Right atrium auricular region (tissue), 2 donors: ENCODE data around the gene DCUN1D5. TPM values are rescaled to one million over a fixed set of nuclear protein-coding genes. Genes with fewer than 3 reads are reported as not detected.
"Not testable (repeated sequence)": the region's sequence is repeated elsewhere in the genome, so short reads cannot be mapped to it uniquely, and the experiment has no call there.

ENCODE experiments used
- DNase-seq: peaks from one replicate; pipeline ENCODE4 v3.0.0-alpha.2; 2019; ENCODE audit warnings: low spot score
- H3K27ac ChIP-seq, 2 donors: fragments of 200-600 bp; sonication (generic); 1 replicate in 1 of 2; 2 replicates in 1 of 2; pipeline ENCODE4 v1.5.1; 2016 to 2019
- H3K27me3 ChIP-seq, 2 donors: fragments of 200-600 bp; sonication (generic); one replicate each; pipeline versions ENCODE4 v1.5.1 to v1.6.0; 2017 to 2019
- H3K36me3 ChIP-seq: fragments of 200-600 bp; sonication (generic); one replicate; pipeline ENCODE4 v1.5.1; 2016
- H3K4me1 ChIP-seq, 2 donors: fragments of 200-600 bp; sonication (generic); one replicate each; pipeline versions ENCODE4 v1.5.1 to v1.6.0; 2017 to 2019
- H3K4me3 ChIP-seq, 2 donors: fragments of 200-600 bp; sonication (generic); 1 replicate in 1 of 2; 2 replicates in 1 of 2; pipeline ENCODE4 v1.5.1; 2017 to 2019; ENCODE audit warnings: mild to moderate bottlenecking in 1 of 2, moderate library complexity in 1 of 2
- H3K9me3 ChIP-seq, 2 donors: fragments of 200-600 bp; sonication (generic); one replicate each; pipeline ENCODE4 v1.5.1; 2019
- CTCF ChIP-seq, 2 donors: fragments of 200-600 bp; sonication (generic); IDR thresholded peaks; one replicate each; pipeline ENCODE4 v1.5.1; 2019; ENCODE audit warnings: antibody characterized with exemption in 2 of 2
- total RNA-seq, 2 donors: library from RNA; depleted of rRNA; stranded (reverse); fragments of >200 nt; gene quantifications; one replicate each; pipeline ENCODE4 v1.1.0, GENCODE V29; 2016

DCUN1D5 gene
- total RNA-seq, 2 donors from 2014 or later: 25.5 to 28.7 TPM

GRCh38 chr11:103042161-103042560 is 49.8 kb downstream of the DCUN1D5 start:
- Histone ChIP-seq H3K27me3 (no peaks in the 10 kb centered on the region), H3K36me3 (no peaks in the 10 kb centered on the region), H3K4me1 (no peaks in the 10 kb centered on the region), H3K9me3 (no peaks in the 10 kb centered on the region), H3K27ac (no peak overlapping the region), H3K4me3 (no peak overlapping the region)
- DNase-seq: no peak
- TF ChIP-seq CTCF (IDR thresholded peaks at IDR 0.05): no peak

GRCh38 chr11:103035791-103036434 is 56.0 kb downstream of the DCUN1D5 start:
- Histone ChIP-seq H3K9me3 (no peaks in the 10 kb centered on the region), H3K4me1 (no peaks in the 10 kb centered on the region), H3K4me3 (no peak overlapping the region), H3K27ac (no peak overlapping the region), H3K36me3 (no peaks in the 10 kb centered on the region), H3K27me3 (no peaks in the 10 kb centered on the region)
- no peak for DNase-seq
- peak; percentile 27 to 69 for TF ChIP-seq CTCF (IDR thresholded peaks at IDR 0.05)

GRCh38 chr11:103035216-103035615 is 56.7 kb downstream of the DCUN1D5 start:
- no peak overlapping the region for H3K27ac ChIP-seq
- H3K4me3 ChIP-seq: no peak overlapping the region
- no peaks in the 10 kb centered on the region for H3K36me3 ChIP-seq
- H3K9me3 ChIP-seq: no peaks in the 10 kb centered on the region
- DNase-seq: no peak
- no peak for TF ChIP-seq CTCF (IDR thresholded peaks at IDR 0.05)
- no peaks in the 10 kb centered on the region for H3K4me1 ChIP-seq
- no peaks in the 10 kb centered on the region for H3K27me3 ChIP-seq

- Histone ChIP-seq H3K4me1 (no peaks in the 10 kb centered on the region), H3K4me3 (no peak overlapping the region), H3K9me3 (no peaks in the 10 kb centered on the region), H3K36me3 (no peaks in the 10 kb centered on the region), H3K27me3 (no peaks in the 10 kb centered on the region), H3K27ac (no peak overlapping the region)
- DNase-seq: no peak
- TF ChIP-seq CTCF (IDR thresholded peaks at IDR 0.05): no peak
Observed at GRCh38 chr11:103031834-103032233, 60.1 kb downstream of the DCUN1D5 start.

- H3K9me3 ChIP-seq: no peaks in the 10 kb centered on the region
- H3K4me3 ChIP-seq: no peak overlapping the region
- H3K27me3 ChIP-seq: no peaks in the 10 kb centered on the region
- TF ChIP-seq CTCF (IDR thresholded peaks at IDR 0.05): no peak
- no peak overlapping the region for H3K27ac ChIP-seq
- no peaks in the 10 kb centered on the region for H3K4me1 ChIP-seq
- H3K36me3 ChIP-seq: no peaks in the 10 kb centered on the region
- DNase-seq: no peak
Observed at GRCh38 chr11:103029401-103029800, 62.6 kb downstream of the DCUN1D5 start.

GRCh38 chr11:103028304-103029020 is 63.5 kb downstream of the DCUN1D5 start:
- H3K9me3 ChIP-seq, H3K4me3 ChIP-seq, DNase-seq, H3K27me3 ChIP-seq, H3K4me1 ChIP-seq, H3K36me3 ChIP-seq, H3K27ac ChIP-seq: not testable (repeated sequence)
